SU-DHL-6 (cell line): ENCODE results near the gene NFAT5.

Source experiments
- H2AFZ ChIP-seq: fragments of 200-600 bp; sonication (generic); 2 replicates; pipeline ENCODE4 v1.6.1; 2014; ENCODE audit warnings: low read depth, mild to moderate bottlenecking, moderate library complexity, mixed read lengths, antibody characterized with exemption, low read length; ENCODE audit not compliant: severe bottlenecking
- H3F3A ChIP-seq: fragments of 200-600 bp; shearing (Covaris generic); 2 replicates; pipeline ENCODE4 v1.6.0; 2016; ENCODE audit warnings: antibody characterized with exemption, mild to moderate bottlenecking; ENCODE audit not compliant: insufficient read depth
- H3K27ac ChIP-seq: fragments of 200-600 bp; sonication (generic); 2 replicates; pipeline ENCODE4 v1.5.1; 2016; ENCODE audit warnings: low read depth, mild to moderate bottlenecking, low read length, moderate library complexity, mixed read lengths
- H3K27me3 ChIP-seq: fragments of 200-600 bp; sonication (generic), shearing (Covaris generic); 2 replicates; pipeline ENCODE4 v1.6.0; 2014; ENCODE audit warnings: mild to moderate bottlenecking, low read length
- H3K36me3 ChIP-seq: fragments of 200-600 bp; sonication (generic); 2 replicates; pipeline ENCODE4 v1.6.1; 2014; ENCODE audit warnings: mild to moderate bottlenecking, low read length, mixed read lengths
- H3K4me2 ChIP-seq: fragments of 300-600, 200-600 bp; shearing (Covaris generic), sonication (generic); 2 replicates; pipeline ENCODE4 v1.6.0; 2014; ENCODE audit warnings: low read length, low read depth, mild to moderate bottlenecking; ENCODE audit not compliant: poor library complexity, severe bottlenecking
- H3K4me3 ChIP-seq: fragments of 200-600 bp; sonication (generic); 2 replicates; pipeline ENCODE4 v1.5.1; 2014; ENCODE audit warnings: antibody characterized with exemption, low read length, mild to moderate bottlenecking, mixed read lengths; ENCODE audit not compliant: insufficient read depth, poor library complexity, severe bottlenecking
- H3K79me2 ChIP-seq: fragments of 200-600 bp; sonication (generic); 2 replicates; pipeline ENCODE4 v1.6.1; 2014; ENCODE audit warnings: mild to moderate bottlenecking, low read length, moderate library complexity; ENCODE audit not compliant: insufficient read depth
- H3K9ac ChIP-seq: fragments of 200-600 bp; sonication (generic); 2 replicates; pipeline ENCODE4 v1.7.0; 2014; ENCODE audit warnings: mild to moderate bottlenecking, low read length
- H3K9me2 ChIP-seq: fragments of 200-600 bp; sonication (generic); replicated peaks from 2 replicates; pipeline ENCODE4 v1.6.1; 2014; ENCODE audit warnings: low read length; ENCODE audit not compliant: insufficient read depth
- H3K9me3 ChIP-seq: fragments of 200-600 bp; sonication (generic); 2 replicates; pipeline ENCODE4 v1.6.1; 2014; ENCODE audit warnings: low read length, mixed read lengths; ENCODE audit not compliant: insufficient read depth
- H4K20me1 ChIP-seq: fragments of 200-600 bp; sonication (generic); 2 replicates; pipeline ENCODE4 v1.6.1; 2014; ENCODE audit warnings: low read depth, mild to moderate bottlenecking, antibody characterized with exemption, low read length, moderate library complexity, mixed read lengths
- EZH2phosphoT487 ChIP-seq: fragments of 200-600 bp; sonication (generic), shearing (Covaris generic); conservative IDR thresholded peaks from 2 replicates; pipeline ENCODE4 v1.6.1; 2018; ENCODE audit warnings: mild to moderate bottlenecking, antibody characterized with exemption, low read length, moderate library complexity, mixed read lengths
- TF ChIP-seq, protein P1 (sequence below): fragments of 200-600 bp; sonication (generic); IDR thresholded peaks from one replicate; pipeline ENCODE4 v1.5.1; 2017; ENCODE audit warnings: antibody characterized with exemption, mild to moderate bottlenecking, low read length, moderate library complexity; ENCODE audit not compliant: insufficient read depth, poor library complexity, severe bottlenecking

Gene NFAT5

DNA sequence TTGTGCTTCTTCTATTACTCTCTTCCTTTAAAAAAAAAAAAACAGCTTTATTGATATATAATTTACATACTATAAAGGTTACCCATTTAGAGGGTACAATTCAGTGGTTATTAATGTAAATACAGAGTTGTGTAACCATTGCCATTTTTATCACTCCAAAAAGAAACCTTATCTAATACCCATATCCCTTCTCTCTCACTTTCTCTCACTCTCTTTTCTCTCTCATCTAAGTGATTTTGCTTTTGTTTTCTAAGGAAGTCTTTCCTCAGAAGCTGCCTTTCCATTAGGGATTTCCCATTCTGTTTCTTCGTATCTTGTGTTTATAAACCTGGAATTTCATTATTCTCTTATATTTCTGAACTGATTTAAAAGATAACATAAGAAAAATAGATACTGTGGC lies 55.5 kb downstream of the NFAT5 start:
- H3F3A ChIP-seq = no peaks in the 10 kb centered on the region
- no peak overlapping the region for H2AFZ ChIP-seq
- TF ChIP-seq, protein P1, sequence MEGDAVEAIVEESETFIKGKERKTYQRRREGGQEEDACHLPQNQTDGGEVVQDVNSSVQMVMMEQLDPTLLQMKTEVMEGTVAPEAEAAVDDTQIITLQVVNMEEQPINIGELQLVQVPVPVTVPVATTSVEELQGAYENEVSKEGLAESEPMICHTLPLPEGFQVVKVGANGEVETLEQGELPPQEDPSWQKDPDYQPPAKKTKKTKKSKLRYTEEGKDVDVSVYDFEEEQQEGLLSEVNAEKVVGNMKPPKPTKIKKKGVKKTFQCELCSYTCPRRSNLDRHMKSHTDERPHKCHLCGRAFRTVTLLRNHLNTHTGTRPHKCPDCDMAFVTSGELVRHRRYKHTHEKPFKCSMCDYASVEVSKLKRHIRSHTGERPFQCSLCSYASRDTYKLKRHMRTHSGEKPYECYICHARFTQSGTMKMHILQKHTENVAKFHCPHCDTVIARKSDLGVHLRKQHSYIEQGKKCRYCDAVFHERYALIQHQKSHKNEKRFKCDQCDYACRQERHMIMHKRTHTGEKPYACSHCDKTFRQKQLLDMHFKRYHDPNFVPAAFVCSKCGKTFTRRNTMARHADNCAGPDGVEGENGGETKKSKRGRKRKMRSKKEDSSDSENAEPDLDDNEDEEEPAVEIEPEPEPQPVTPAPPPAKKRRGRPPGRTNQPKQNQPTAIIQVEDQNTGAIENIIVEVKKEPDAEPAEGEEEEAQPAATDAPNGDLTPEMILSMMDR = no peak
- no peak for TF ChIP-seq EZH2phosphoT487
- no peak overlapping the region for H3K9ac ChIP-seq
- peaks cover 5% of the 10 kb centered on the region; the same call in 1 of the 2 replicates for H3K79me2 ChIP-seq
- H3K4me2 ChIP-seq = no peak overlapping the region
- H3K36me3 ChIP-seq = 0 out of 2 replicates have a peak, but pooled peaks cover under 1% of the 10 kb centered on the region
- no peaks in the 10 kb centered on the region for H3K9me2 ChIP-seq
- no peaks in the 10 kb centered on the region for H3K9me3 ChIP-seq
- H3K4me3 ChIP-seq = no peak overlapping the region
- peaks cover 3% of the 10 kb centered on the region; the same call in 1 of the 2 replicates for H4K20me1 ChIP-seq
- H3K27ac ChIP-seq = no peak overlapping the region
- no peaks in the 10 kb centered on the region for H3K27me3 ChIP-seq

DNA sequence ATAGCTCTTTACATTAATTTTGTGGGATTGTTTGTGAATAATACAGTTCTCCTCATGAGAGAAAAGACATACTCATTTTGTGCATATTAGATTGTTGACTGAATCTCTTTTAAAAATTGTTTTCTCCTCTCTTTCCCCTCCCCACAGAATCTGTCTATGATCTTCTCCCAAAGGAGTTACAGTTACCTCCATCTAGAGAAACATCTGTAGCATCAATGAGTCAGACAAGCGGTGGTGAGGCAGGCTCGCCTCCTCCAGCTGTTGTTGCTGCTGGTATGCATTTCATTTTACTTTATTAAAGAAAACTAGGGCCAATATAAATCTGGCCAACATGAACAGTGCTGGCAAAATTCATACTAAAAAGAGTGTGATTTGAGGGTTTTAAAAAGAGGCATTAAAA lies 60.5 kb downstream of the NFAT5 start:
- Histone ChIP-seq H3K9me3 (no peaks in the 10 kb centered on the region), H3K27me3 (no peaks in the 10 kb centered on the region), H3K79me2 (peaks cover 5% of the 10 kb centered on the region; the same call in 1 of the 2 replicates), H4K20me1 (peaks cover 3% of the 10 kb centered on the region; the same call in 1 of the 2 replicates), H3K27ac (no peak overlapping the region), H3K9ac (no peak overlapping the region), H3K4me3 (no peak overlapping the region), H2AFZ (no peak overlapping the region), H3K36me3 (peaks cover 14% of the 10 kb centered on the region; the same call in 1 of the 2 replicates), H3F3A (no peaks in the 10 kb centered on the region; the same call in 1 of the 2 replicates), H3K4me2 (no peak overlapping the region), H3K9me2 (no peaks in the 10 kb centered on the region)
- TF ChIP-seq, protein P1 = no peak
- TF ChIP-seq EZH2phosphoT487 = no peak

DNA sequence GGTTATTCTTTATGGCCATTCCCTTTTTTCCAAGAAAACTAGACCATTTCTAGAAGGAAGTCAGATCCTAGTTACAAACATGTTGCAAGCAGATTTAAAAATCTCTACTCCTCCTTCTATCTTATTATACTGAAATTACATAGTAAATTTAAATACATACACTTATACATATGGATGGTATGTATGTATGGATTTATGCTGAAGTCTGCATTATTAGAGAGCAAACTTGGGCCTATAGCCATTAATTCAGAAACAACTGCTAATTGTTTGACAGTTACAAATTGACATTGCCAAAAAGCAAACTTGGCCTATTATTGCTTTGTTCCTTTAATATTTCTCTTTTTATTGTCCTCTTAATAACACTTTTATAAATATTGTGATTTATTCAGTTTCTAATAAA lies 67.1 kb downstream of the NFAT5 start:
- H3K36me3 ChIP-seq = peaks cover 12% of the 10 kb centered on the region

More for the DNA sequence above, 67.1 kb downstream of the NFAT5 start:
- H3K79me2 ChIP-seq = no peaks in the 10 kb centered on the region
- no peaks in the 10 kb centered on the region for H3K9me2 ChIP-seq
- TF ChIP-seq, protein P1 = no peak
- TF ChIP-seq EZH2phosphoT487 = no peak
- no peak overlapping the region for H2AFZ ChIP-seq
- no peak overlapping the region for H3K4me3 ChIP-seq
- H3K27ac ChIP-seq = no peak overlapping the region
- H4K20me1 ChIP-seq = no peaks in the 10 kb centered on the region
- no peak overlapping the region for H3K9ac ChIP-seq
- peaks cover 9% of the 10 kb centered on the region; the same call in 1 of the 2 replicates for H3K9me3 ChIP-seq
- no peaks in the 10 kb centered on the region for H3K27me3 ChIP-seq
- H3F3A ChIP-seq = no peaks in the 10 kb centered on the region; the same call in 1 of the 2 replicates
- no peak overlapping the region for H3K4me2 ChIP-seq
